GM12864 (cell line): ENCODE data around the gene PRPS1L1.

ENCODE experiments used
- DNase-seq: peaks from one replicate; pipeline ENCODE4 v3.0.0-alpha.2; 2011; ENCODE audit warnings: low read depth
- H3K4me3 ChIP-seq: 2 replicates; pipeline ENCODE4 v1.5.1; 2011; ENCODE audit warnings: mild to moderate bottlenecking, low read depth, low read length, control low read depth
- TF ChIP-seq, protein P1 (sequence below): IDR thresholded peaks from 2 replicates; pipeline ENCODE4 v1.5.1; 2011; ENCODE audit warnings: low read depth, mild to moderate bottlenecking, moderate library complexity, low read length, control low read depth, inconsistent platforms; ENCODE audit errors: missing control alignments

PRPS1L1 gene

DNA sequence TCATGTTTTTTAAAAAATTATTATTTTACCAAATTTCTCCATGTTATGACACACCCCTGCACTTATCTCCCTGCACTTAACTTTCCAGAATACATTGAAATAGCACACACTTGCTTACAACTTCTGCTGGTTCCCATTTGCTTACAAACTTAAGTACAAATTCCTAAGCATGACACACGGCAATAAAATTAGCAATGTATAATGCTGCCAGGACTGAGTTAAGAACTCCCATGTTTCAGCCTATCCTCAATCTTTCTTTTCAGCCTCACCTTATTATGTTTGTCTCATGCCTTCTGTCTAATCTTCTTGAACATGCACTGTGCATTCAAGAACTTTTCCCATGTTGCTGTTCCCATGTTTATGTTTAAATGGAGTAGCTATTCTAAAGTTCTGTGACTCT, 40.8 kb downstream of the PRPS1L1 start:
- H3K4me3 ChIP-seq = no peak overlapping the region
- DNase-seq = no peak
- TF ChIP-seq, protein P1, sequence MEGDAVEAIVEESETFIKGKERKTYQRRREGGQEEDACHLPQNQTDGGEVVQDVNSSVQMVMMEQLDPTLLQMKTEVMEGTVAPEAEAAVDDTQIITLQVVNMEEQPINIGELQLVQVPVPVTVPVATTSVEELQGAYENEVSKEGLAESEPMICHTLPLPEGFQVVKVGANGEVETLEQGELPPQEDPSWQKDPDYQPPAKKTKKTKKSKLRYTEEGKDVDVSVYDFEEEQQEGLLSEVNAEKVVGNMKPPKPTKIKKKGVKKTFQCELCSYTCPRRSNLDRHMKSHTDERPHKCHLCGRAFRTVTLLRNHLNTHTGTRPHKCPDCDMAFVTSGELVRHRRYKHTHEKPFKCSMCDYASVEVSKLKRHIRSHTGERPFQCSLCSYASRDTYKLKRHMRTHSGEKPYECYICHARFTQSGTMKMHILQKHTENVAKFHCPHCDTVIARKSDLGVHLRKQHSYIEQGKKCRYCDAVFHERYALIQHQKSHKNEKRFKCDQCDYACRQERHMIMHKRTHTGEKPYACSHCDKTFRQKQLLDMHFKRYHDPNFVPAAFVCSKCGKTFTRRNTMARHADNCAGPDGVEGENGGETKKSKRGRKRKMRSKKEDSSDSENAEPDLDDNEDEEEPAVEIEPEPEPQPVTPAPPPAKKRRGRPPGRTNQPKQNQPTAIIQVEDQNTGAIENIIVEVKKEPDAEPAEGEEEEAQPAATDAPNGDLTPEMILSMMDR = no peak

DNA sequence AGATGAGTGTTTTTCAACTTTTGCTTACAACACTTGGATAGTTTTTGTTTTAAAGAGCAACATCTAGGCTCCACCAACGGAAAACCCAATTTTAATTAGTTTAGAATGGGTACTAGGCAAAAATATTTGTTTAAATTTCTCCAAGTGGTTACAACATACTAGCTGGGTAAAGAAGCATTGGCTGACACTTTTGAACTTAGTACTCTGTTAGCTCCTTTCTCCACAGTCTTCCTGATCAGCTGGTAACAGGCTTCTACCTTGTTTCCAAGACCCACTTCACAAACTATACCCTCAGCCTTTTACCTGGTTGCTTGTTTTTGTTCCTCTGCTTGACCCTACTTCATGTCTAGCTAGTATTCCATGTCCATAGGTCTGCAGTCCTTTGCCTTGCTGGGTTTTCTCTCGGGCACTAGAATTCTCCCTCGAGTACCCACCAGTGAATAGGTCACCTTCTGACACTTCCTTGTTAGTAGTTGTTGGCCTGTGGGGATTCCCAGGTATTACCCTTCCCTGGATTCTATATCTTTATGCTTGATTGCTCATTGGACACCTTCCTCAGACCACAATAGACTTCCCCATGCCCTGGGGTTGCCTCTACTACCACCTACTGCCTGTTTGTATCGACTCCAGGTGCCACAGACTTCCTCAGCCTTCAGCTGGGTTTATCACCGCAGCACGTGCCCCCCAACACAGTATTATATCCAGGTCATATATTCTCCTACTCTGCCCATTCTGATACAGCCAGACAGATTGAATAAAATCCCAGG, 42.0 kb downstream of the PRPS1L1 start:
- no peak overlapping the region for H3K4me3 ChIP-seq
- DNase-seq = no peak
- TF ChIP-seq, protein P1 = no peak

DNA sequence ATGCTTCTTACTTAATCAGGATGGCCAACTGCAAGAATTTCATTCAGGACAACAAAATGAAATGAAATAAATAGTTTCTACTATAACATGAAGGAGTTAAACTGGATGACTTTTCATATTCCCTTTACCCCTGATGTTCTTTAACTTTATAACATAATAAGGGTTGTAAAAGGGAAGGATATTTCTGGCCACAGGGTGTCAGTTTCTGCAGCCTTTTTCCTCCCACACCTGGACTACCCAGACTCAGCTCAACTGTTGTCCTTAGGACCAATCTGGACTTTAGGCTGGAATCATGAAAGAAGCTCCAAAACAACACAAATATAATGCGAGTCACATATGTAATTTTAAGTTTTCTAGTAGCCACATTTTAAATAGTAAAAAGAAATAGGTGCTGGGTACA, 43.4 kb downstream of the PRPS1L1 start:
- no peak overlapping the region for H3K4me3 ChIP-seq
- TF ChIP-seq, protein P1 = no peak
- DNase-seq = no peak

DNA sequence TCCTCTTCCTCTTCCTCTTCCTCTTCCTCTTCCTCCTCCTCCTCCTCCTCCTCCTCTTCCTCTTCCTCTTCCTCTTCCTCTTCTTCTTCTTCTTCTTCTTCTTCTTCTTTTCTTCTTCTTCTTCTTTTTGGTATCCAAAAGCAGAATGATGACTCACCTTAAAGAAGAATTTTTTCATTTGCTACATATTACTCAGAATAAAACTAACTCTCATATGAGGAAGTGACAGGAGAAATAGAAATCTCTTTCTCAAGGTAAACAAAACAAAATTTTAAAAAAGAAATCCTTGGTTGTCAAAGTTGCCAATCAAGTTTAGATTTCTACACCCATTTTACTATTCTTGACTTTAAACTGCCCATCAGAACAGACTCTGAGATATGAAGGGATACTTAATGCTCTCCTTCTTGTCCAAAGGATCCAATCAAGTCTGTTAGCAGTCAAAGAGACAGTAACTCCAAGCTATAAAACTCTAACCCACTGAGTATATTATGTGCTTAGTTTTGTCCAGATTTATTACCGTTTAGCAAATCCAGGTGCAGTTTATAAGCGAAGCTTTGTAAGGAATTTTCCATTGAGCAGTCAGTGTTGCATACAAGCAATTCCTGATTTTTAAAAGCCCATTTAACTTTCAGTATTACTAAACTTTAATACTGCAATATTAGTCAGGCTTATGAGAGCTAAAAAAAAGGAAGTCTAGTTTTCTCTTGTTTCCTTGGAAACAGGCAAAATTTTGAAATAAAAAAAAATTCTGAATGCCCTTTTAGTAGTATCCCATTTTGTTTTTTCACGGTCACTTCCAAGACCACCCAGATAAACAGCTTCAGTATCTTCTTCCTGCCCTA, 44.2 kb downstream of the PRPS1L1 start:
- DNase-seq = no peak
- H3K4me3 ChIP-seq = no peak overlapping the region
- TF ChIP-seq, protein P1 = no peak

DNA sequence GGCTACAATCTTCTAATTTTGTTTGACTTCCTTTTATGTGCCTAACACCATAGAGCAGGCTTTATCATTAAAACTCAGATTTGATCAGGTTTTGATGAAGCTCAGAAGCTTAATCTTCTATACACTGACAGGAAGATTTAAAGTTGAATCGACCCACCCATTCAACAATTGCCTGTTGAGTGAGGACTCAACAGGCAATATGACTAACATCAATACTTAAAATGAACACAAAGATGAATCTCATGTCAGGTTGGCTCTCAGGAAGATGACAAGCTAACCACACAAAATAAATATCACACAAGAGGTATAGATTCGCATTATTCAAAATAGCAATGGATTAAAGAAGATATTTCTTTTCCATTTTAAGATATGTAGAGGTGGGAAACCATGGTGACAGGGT, 50.7 kb downstream of the PRPS1L1 start:
- DNase-seq = no peak
- H3K4me3 ChIP-seq = no peak overlapping the region
- TF ChIP-seq, protein P1 = no peak
